ENCODE data around the gene GPX6. TPM values are rescaled to one million over a fixed set of nuclear protein-coding genes. Genes with fewer than 3 reads are reported as not detected.

Gene GPX6, protein sequence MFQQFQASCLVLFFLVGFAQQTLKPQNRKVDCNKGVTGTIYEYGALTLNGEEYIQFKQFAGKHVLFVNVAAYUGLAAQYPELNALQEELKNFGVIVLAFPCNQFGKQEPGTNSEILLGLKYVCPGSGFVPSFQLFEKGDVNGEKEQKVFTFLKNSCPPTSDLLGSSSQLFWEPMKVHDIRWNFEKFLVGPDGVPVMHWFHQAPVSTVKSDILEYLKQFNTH
- not detected for total RNA-seq
- long read RNA-seq = 0 reads

DNA sequence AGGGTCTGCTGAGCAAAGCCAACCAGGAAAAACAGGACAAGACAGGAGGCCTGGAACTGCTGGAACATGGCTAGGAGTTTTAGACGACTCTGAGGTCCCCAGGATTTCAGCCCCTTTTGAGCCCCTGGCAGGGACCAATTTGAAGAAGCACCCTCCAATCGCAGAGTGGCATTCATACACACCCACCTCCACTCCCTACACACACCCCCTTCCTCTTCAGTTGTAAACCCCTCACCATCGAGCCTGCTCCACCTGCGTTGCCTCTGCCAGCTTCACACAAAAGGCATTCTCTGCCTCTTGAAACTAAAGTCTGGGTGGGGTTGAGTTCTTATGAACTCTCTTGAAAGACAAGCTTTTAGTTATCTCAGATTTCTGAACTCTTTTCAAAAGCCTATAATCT, at the start of gene GPX6:
GPX6 (minus strand) TSS at position 118 of the 400 bp plus-strand sequence; CDS start at position 68, 50 bp downstream.
- ATAC-seq (no peak), DNase-seq (no peak)
- Histone ChIP-seq H3K4me3 (no peak within 1 kb of the TSS), H3K36me3 (no peaks in the 10 kb centered on the region), H3K27me3 (no peaks in the 10 kb centered on the region), H3K4me1 (no peaks in the 10 kb centered on the region), H3K9me3 (no peaks in the 10 kb centered on the region), H3K27ac (no peak within 1 kb of the TSS)
- TF ChIP-seq CTCF (IDR thresholded peaks at IDR 0.05) = no peak
- intact Hi-C loops (cut with DNase I) = no loop called here

GRCh38 chr6:28563430-28564095, 48.0 kb upstream of the GPX6 start:
- H3K27me3 ChIP-seq = no peaks in the 10 kb centered on the region
- DNase-seq (no peak), ATAC-seq (no peak)
- intact Hi-C loops (cut with DNase I) = no loop called here
- H3K9me3 ChIP-seq = no peaks in the 10 kb centered on the region
- H3K36me3 ChIP-seq = no peaks in the 10 kb centered on the region
- TF ChIP-seq CTCF (IDR thresholded peaks at IDR 0.05) = no peak
- no peaks in the 10 kb centered on the region for H3K4me1 ChIP-seq
- H3K27ac ChIP-seq = no peak overlapping the region
- H3K4me3 ChIP-seq = no peak overlapping the region

DNA sequence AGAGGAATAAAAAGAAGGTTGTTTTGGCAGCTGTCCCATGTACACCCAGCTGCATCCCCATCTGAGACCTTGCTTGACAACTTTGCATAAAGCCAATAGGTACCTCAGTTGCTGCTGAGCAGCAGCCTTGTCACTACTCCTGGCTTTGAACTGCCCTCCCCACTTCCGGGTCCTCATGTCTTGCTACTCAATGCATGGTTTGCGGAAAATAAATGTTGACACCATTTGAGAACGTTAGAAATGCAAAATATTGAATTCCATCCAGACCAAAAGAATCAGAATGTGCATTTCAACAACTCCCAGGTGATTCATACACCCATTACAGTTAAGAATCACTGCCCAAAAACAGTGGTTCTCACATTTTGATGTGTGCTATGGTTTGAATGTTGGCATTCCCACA, 43.0 kb upstream of the GPX6 start:
- H3K27ac ChIP-seq = no peak overlapping the region
- no peaks in the 10 kb centered on the region for H3K36me3 ChIP-seq
- intact Hi-C loops (cut with DNase I) = no loop called here
- H3K4me1 ChIP-seq = no peaks in the 10 kb centered on the region
- H3K9me3 ChIP-seq = no peaks in the 10 kb centered on the region
- no peak for TF ChIP-seq CTCF (IDR thresholded peaks at IDR 0.05)
- ATAC-seq (no peak), DNase-seq (no peak)
- H3K4me3 ChIP-seq = no peak overlapping the region
- H3K27me3 ChIP-seq = peaks cover 6% of the 10 kb centered on the region

- Histone ChIP-seq H3K4me1 (no peaks in the 10 kb centered on the region), H3K36me3 (no peaks in the 10 kb centered on the region), H3K27me3 (peaks cover 10% of the 10 kb centered on the region), H3K4me3 (no peak overlapping the region), H3K9me3 (no peaks in the 10 kb centered on the region), H3K27ac (no peak overlapping the region)
- TF ChIP-seq CTCF (IDR thresholded peaks at IDR 0.05) = no peak
- no peak for DNase-seq
- ATAC-seq = no peak
- intact Hi-C loops (cut with DNase I) = no loop called here
Observed at GRCh38 chr6:28555136-28555535, 39.5 kb upstream of the GPX6 start.

- DNase-seq = no peak
- no peak for TF ChIP-seq CTCF (IDR thresholded peaks at IDR 0.05)
- H3K4me3 ChIP-seq = no peak overlapping the region
- H3K9me3 ChIP-seq = no peaks in the 10 kb centered on the region
- no peaks in the 10 kb centered on the region for H3K36me3 ChIP-seq
- no peaks in the 10 kb centered on the region for H3K4me1 ChIP-seq
- ATAC-seq = peak; percentile 38
- H3K27ac ChIP-seq = no peak overlapping the region
- peaks cover 10% of the 10 kb centered on the region for H3K27me3 ChIP-seq
- intact Hi-C loops (cut with DNase I) = no loop called here
Observed at GRCh38 chr6:28553986-28554881, 38.6 kb upstream of the GPX6 start.

Measured in upper lobe of right lung (tissue), 1 donor.